Measurements from ENCODE around the gene SHC2.
A peak's percentile ranks its signal among the peaks of the same experiment; 100 is the strongest.
"Not testable (repeated sequence)": the region's sequence is repeated elsewhere in the genome, so short reads cannot be mapped to it uniquely, and the experiment has no call there.

Gene SHC2

DNA sequence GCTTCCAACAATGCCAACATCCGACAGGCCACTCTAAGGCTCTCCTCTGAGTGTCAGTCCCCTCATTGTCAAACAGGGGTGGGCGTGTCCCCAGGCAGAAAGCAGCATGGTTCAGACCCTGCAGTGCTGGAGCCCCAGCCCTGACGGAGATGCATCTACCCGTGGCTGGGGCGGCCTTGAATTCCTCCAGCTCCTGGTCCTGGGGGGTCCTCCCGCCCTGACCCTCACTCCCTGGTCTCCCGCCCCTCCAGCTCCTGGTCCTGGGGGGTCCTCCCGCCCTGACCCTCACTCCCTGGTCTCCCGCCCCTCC is 38.0 kb downstream of the SHC2 start:
- DNase-seq (ENCODE audit: low read depth in 2 of 2), result not testable (repeated sequence)

DNA sequence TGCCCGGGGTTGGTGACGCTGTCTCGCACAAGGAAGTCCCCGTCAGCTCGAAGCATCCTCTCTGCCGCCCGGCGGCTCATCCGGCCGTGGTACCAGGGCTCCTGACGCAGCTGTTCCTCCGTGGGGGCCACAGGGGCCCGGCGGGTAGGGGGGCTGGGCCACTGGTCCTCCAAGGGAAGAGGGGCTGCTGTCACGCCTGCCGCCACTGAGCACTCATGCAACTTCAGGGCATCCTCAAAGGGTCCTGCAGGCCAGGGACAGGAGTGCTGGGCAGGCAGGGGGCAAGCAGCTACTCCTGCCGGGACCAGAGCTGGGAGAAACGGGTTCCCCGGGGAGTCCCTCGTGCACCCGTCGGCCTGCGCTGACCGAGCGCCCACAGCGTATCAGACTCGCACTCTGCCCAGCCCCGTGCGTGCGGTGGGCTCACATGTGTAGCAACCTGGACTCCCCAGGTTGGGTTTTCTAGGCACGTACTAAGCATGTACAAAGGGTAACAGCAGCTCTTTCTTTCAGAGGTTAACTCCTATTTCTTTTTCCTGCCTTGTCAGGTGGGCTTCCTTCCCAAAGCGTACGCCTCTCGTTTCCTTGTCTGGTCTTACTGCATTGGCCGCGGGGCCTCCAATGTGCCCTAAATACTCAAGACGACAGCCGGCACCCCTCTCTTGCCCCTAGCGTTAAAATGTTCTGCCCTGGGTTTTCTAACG is 38.5 kb downstream of the SHC2 start:
- DNase-seq (ENCODE audit: low read depth in 2 of 2), result no peak

DNA sequence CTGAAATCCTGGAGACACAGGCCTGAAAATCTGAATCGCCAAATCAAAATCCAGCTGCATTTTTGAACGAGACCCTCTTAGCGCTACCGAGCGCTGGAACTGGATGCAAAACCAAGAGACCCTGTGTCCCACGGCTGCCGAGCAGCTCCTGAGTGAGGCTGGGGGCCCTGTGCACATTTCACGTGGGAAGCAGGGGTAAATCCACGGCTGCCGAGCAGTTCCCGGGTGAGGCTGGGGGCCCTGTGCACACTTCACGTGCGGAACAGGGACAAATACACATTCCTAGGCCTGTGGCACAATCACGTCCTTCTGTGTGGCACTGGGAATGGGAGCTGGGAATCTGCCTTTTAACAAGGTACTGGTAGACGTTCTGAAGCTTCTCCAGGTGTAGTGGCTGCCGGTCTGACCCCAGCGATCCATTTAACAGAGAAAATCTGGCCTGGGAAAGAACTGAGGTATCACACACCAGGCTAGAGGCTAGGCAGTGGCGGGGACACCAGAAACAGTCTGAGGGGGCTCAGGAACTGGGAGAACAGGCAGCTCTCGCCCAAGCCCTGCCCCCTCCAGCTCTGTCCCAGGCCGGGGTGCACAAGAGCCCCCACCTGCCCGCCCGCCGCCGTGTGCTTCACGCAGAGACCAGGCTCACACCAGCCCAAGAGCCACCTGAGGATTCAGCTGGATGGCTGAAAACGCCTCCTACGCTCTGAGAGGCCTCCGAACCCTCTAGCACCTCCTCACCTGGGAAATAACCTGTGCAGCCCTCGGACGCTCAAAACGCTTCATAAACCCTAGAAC is 40.9 kb downstream of the SHC2 start:
- no peak for DNase-seq (ENCODE audit: low read depth in 2 of 2)

DNA sequence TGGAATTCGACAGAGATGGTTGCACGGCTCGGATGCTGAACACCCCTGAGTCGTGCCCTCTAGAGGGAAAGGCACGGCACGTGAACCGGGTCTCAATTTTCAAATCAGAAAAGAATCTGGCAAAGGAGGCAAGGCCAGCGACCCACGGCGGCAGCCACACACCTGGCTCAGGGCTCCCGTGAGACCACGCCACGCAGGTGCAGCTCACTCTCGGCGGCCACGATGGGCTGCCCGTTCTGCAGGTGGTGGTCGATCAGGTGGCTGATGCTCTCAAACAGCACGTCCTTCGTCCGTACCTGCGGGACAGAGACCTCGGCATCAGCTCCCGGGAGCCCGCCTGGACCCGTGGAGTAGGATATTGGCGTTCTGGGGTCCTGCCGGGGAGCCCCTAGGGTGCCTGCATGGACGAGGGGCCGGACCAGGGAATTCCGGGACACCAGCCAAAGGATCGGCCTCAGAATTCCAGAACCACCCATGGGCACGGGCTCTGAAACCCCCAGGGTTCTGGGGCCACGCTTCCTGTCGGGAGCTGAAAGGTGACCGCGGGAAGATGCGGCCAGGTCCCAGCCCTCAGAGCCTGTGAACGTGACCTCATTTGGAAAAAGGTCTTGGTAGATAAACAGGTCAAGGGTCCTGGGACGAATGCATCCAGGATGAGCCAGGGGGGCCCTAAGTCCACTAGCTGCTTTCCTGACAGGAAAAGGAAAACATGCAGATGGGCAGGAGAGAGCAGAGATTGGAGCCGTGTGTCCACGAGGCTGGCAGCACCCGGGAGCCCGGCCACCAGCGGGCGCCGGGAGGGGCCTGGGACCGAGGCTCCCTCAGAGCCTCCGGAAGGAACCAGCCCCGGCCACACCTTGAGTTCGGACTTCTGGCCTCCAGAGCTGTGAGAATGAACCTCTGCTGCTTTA is 41.8 kb downstream of the SHC2 start:
- DNase-seq (ENCODE audit: low read depth in 2 of 2), result no peak

DNA sequence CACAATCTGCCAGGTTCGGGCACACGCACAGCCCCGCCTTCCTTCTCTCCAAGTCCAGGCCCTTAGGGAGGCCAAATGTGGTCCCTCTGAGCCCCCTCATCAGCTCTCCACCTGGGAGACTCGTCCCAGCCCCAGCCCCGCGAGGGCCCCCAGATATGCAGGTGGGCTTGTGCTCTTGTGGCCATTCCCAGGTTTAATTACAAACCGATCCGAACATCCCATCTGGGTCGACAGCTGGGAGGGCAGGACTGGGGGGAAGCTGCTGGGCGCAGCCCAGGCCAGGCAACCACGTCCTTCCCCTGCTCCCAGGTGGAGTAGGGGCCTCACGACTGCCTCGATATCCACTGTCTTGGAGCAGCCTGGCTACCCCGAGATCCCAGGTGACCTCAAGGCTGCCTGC is 44.4 kb downstream of the SHC2 start:
- no peak for DNase-seq (ENCODE audit: low read depth in 2 of 2)

DNA sequence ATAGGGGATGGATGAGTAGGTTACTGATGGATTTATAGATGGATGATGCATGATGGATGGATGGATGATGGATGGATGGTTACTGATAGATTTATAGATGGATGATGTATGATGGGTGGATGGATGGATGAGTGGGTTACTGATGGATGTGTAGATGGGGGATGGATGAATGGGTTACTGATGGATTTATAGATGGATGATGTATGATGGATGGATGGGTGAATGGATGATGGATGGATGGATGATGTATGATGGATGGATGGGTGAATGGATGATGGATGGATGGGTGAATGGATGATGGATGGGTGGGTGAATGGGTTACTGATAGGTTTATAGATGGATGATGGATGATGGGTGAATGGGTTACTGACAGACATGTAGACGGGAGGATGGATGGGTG is 45.5 kb downstream of the SHC2 start:
- no peak for DNase-seq (ENCODE audit: low read depth in 2 of 2)

DNA sequence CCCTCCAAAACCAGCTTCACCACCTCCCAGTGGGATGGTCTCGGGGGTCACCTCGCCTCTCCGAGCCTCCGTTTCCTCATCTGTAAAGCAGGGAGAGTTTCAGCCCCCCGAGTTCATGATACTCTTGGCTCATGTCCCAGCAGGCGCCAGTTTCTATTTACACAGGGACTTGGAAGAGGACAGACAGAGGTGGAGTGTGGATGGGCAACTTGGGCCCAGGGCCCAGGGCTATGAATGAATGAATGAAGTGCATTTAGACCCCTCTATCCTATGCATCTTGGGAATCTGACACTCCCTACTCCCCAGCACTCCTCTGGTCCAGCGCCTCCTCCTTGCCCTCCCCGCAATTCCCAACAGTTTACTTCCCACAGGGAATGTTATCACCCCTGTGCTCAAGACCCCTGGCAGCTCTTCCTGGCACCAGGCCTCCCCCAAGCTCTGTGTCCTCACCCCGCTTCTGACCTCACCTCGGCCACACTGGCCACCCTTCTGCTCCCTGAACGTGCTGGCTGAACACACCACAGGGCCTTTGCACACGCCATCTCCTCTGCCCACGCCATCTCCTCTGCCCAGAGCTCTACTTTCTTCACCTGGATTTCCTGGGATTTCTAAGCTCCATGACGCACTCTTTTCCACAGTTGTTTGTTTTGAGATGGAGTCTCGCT is 46.9 kb downstream of the SHC2 start:
- DNase-seq (ENCODE audit: low read depth in 2 of 2), result no peak

DNA sequence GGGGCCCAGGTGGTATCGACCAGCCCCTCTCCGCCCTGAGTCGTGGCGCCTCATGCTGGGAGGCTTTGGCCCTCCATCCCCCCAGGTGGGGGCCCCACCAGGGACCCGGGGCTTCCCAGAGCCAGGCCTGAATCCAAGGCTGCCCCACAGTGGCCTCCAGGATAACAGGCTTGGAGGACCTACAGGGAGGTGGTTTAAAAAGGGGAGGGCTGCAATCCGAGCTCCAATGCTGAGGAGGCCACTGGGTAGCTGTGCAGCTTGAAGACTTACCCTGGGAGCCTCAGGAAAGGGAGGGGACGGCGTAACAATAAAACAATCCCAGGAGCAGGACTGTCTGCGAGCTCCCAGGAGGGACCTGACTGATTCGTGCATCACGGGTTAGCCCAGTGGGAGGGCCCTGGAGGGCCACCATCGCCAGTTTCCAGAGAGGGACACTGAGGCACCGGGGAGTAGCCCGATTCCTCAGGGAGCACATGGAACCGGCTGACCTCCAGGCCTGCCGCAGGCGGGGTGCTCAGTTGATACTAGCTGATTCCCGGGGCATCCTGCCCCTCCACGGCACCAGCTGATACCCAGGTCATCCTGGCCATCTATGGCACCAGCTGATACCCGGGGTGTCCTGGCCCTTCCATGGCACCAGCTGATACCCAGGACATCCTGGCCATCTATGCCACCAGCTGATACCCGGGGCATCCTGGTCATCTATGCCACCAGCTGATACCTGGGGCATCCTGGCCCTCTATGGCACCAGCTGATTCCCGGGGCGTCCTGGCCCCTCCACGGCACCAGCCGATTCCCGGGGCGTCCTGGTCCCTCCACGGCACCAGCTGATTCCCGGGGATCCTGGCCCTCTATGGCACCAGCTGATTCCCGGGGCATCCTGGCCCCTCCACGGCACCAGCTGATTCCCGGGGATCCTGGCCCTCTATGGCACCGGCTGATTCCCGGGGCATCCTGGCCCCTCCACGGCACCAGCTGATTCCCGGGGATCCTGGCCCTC is 48.2 kb downstream of the SHC2 start:
- no peak for DNase-seq (ENCODE audit: low read depth in 2 of 2)

DNA sequence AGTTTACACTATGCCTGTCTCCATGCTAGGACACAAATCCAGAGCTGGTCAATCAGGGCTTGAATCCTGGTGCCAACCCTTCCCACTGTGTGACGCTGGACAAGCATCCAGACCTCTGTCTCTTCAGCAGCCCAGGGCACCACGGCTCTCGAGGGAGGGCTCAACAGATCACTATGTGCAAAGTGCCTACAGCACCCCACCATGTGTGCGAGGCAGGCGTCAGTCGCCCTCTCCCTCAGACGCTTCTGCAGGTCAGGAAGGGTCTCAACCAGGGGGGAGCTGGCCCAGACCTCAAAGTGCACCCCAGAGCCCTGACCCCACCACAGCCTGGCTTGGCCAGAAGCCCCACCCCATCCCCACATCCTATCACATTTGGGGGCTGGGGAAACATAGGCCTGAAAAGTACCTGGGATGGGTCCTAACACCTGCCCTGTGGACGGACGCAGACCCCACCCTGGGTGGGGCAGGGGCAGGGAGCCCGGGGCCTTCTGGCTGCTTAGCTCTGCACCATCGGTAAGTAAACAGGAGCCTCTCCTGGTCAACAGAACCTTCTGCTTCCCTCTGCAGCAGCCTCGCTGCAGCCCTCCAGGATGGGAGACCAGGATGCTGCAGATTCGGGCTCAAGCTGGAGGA is 49.0 kb downstream of the SHC2 start:
- no peak for DNase-seq (ENCODE audit: low read depth in 2 of 2)

DNA sequence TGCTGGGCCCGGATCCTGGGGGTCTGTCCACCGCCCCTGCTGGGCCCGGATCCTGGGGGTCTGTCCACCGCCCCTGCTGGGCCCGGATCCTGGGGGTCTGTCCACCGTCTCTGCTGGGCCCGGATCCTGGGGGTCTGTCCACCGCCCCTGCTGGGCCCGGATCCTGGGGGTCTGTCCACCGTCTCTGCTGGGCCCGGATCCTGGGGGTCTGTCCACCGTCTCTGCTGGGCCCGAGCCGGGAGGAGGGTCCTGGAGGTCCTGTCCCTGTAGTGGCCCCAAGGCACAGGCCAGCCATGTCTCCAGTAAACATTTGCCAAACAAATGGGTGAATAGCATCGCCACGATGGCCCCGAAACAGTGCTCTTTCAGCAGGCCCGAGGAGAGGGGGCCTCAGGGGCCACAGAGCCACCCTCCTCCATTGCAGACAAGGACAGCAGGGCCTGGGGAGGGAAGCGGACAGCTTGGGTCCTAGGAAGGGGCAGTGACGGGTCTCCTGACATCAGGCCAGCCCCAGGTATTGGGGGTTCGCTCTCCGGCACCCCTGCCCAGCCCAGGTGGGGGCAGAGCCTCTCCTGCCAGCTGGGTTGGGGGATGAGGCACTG is 49.6 kb downstream of the SHC2 start:
- not testable (repeated sequence) for DNase-seq (ENCODE audit: low read depth in 2 of 2)

DNA sequence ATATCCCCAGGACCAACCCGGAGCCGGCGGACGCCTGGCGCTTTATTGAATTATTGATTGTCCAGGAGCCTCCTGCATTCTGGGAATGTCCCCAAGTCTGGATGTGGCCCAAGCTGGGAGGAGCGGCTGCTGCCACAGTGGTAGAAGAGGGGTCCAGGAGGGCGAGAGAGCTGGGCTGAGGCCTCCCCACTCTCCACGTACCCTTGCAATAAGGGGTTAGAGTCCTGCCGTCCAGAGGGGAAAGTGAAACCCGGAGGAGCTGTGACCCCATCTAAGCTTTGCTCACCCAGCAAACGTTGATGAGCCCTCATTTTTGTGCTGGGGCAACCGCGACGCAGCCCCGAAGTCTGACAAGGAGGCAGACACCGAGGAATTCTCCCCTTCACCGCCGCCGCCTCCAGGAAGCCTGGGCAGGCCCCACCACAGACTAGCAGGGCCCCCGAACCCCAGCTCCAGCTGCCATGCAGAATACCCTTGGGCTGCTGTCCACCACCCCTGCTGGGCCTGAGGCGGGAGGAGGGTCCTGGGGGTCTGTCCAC is 50.5 kb downstream of the SHC2 start:
- no peak for DNase-seq (ENCODE audit: low read depth in 2 of 2)

DNA sequence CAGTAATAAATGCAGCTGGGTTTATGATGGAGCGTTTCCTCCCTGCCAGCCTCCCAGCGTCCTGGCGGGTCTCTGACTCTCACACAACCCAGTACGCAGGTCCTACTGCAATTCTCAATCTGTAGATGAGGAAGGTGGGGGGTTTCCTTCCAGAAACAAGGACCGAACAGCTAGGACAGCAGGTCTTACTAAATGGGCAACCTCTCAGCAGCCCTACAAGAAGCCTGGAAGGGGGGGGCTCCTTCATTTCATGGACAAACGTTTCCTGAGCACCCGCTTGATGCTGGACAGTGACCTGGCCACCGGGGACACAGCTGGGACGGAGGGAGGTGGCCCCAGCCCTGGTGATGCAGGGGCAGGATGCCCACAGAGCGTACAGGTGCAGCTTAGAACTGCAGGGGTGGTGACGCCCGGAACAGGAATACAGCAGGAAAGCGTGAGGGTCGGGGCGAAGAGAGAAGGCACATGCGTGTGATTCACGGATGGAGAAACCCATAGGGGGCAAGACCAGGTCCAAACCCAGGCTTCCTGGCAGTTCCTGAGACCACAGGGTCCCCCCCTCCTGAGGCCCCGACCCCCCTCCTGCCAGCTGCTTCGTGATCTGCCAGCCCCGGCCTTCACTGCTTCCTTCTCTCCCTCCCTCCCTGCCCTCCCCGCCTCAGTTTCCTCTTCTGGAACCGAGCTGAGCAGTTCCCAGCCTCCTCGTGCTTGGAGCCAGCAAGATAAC is 51.2 kb downstream of the SHC2 start:
- DNase-seq (ENCODE audit: low read depth in 2 of 2), result no peak

DNA sequence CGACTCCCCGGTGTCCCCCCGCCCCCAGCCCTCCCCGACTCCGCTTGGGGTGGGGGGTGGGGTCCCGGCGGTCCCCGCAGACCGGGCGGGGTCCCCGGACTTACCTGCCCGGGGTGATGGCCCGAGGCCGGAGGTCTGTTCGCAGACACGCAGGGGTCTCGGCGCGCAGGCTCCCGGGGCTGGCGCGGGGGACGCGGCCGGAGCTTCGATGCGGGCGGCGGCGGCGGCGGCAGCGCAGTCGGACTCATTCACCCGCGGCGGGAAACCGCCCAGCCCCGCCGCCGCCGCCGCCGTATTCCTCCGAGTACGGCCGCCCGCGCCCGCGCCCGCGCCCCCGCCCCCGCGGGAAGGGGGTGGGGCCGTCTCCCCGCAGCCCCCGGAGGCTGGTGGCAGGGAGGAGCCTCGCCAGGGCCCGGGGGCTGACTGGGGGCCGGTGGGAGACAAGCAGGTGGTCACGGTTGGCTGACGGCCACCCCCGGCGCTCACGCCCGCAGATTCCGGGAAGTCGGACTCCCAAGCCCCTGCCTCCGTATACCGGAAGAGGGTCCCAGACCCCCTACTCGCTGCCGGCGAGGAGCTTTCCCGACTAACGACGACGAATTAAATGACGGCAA is 51.8 kb downstream of the SHC2 start, which contains the start of gene C2CD4C:
TSS of gene C2CD4C (minus strand) at position 246 of the 614 bp plus-strand sequence. CDS start 786 bp downstream, outside the sequence.
- DNase-seq (ENCODE audit: low read depth in 2 of 2), result peak in 1 of 2 donors; percentile 16

DNA sequence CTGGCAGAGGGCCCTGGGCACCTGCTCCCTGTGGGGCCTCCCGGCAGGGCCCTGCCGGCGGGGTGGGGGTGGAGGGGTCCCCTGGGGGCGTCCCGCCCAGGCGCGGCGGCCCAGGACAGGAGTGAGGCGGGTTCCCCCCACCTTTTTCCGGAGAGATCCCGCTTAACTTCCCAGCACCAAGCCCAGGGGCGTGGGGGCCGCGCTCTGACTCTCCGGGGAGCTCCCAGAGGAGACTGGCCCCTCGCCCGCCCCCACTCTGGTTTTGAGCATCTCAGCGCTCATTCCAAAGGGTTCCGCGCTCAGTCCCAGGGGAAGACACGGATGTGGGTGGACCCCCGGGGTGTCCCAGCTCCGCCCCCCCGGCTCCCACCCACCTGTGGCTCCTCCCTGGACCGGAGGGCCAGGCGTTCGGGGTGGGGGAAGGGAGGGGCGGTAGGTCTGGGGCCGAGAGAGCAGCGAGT is 52.4 kb downstream of the SHC2 start:
- DNase-seq (ENCODE audit: low read depth in 2 of 2), result no peak

DNA sequence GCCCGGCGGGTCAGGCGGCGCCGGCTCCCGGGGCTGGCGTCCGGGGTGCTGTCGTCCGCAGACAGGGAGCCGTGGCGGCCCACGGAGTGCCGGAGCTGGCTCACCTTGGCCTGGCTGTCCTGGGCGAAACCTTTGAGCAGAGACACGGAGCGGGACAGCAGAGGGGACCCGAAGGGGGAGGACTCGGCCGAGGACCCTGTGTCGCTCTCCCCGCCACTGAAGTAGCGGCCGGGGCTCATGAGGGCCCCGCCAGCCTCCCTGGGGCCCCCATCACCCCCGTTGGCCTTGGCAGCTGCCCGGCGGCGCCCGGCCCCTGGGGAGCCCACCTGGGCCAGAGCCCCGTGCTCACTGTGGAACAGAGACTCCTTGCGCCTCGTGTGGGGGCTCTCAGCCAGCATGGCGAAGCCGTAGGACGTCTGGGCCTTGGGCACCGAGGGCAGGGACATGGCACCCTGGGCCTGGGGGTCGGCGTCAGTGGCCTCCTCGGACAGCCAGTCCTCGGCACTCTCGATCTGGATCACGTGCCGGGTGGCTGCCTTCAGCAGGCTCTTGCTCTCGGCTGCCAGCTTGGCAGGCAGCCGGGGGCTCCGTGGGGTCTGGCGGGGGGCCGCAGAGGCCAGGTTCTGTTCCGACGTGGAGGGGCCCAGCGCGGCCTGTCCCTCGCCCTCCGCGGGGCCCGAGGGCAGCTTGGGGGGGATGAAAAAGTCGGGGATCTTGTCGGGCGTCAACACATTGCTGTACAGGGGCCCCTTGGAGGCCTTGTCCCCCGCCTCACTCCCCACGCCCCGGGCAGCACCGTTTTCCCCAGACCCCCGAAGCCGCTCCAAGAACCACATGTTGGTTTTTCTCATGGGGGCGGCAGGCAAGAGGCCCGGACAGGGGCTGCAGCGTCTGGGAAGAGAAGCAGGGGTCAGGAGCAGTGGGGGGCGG is 53.1 kb downstream of the SHC2 start:
- no peak for DNase-seq (ENCODE audit: low read depth in 2 of 2)

DNA sequence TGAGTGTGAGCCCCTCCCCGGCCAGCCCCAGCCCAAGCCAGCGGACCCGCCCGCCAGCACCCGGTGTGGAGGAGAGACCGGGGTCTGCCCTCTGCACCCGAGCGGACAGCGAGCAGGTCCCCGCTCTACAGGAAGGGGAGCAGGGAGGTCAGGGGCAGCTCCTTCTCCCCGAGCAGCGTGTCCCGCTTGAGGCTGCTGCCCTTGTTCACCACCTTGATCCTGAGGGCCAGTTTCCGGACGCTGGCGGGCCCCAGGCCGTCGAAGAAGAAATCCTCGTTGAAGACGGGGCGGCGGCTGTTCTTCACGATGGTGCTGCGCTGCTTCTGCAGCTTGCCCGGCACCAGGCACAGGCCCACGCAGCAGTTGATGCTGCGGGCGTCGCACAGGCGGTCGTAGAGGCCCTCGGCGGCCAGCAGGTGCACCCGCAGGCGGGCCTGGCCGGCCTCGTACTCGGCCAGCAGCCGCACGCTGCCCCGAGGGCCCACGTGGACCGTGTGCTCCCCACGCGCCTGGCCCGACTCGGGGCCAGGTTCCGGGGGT is 53.8 kb downstream of the SHC2 start:
- no peak for DNase-seq (ENCODE audit: low read depth in 2 of 2)

Data from activated CD4-positive, alpha-beta T cell treated with anti-CD3 and anti-CD28 coated beads for 24 hours (primary cell).